ENCODE data around the gene ZNF334.

Gene ZNF334

GRCh38 chr20:46483879-46484278, 29.5 kb downstream of the ZNF334 start:
- no peak for DNase-seq

GRCh38 chr20:46482864-46483263, 30.5 kb downstream of the ZNF334 start:
- no peak for DNase-seq

- no peak for DNase-seq
Observed at GRCh38 chr20:46477640-46478039, 35.7 kb downstream of the ZNF334 start.

- no peak for DNase-seq
Observed at GRCh38 chr20:46477225-46477624, 36.1 kb downstream of the ZNF334 start.

- DNase-seq = no peak
Observed at GRCh38 chr20:46468508-46468907, 44.9 kb downstream of the ZNF334 start.

GRCh38 chr20:46464451-46464850, 48.9 kb downstream of the ZNF334 start:
- no peak for DNase-seq

GRCh38 chr20:46463852-46464251, 49.5 kb downstream of the ZNF334 start:
- no peak for DNase-seq

GRCh38 chr20:46461808-46462207, 51.6 kb downstream of the ZNF334 start:
- DNase-seq = no peak

- peak; percentile 4 for DNase-seq
Observed at GRCh38 chr20:46458866-46459750, 54.3 kb downstream of the ZNF334 start.

GRCh38 chr20:46456255-46457028, 56.9 kb downstream of the ZNF334 start:
- no peak for DNase-seq

- no peak for DNase-seq
Observed at GRCh38 chr20:46455729-46456128, 57.6 kb downstream of the ZNF334 start.

Measured in inflammatory macrophage treated with lipopolysaccharide for 4 hours (primary cell).